Type B pancreatic cell (in vitro differentiated cells): ENCODE results near the gene MTERF1. TPM values are rescaled to one million over a fixed set of nuclear protein-coding genes. Genes with fewer than 3 reads are reported as not detected.

Source experiments
- DNase-seq: peaks from one replicate; pipeline ENCODE4 v3.0.0; 2021; ENCODE audit warnings: mixed read lengths; ENCODE audit not compliant: unreplicated experiment; ENCODE audit errors: extremely low spot score
- H3K27ac Mint-ChIP-seq: 2 replicates; pipeline ENCODE4 v1.8.0; 2021; ENCODE audit warnings: mild to moderate bottlenecking, mixed read lengths
- H3K27me3 Mint-ChIP-seq: 2 replicates; pipeline ENCODE4 v1.8.0; 2021; ENCODE audit warnings: mixed read lengths
- H3K36me3 Mint-ChIP-seq: 2 replicates; pipeline ENCODE4 v1.8.0; 2021; ENCODE audit warnings: mixed read lengths
- H3K4me1 Mint-ChIP-seq: one replicate; pipeline ENCODE4 v1.8.0; 2021; ENCODE audit warnings: mixed read lengths; ENCODE audit not compliant: unreplicated experiment
- H3K4me3 Mint-ChIP-seq: 2 replicates; pipeline ENCODE4 v1.8.0; 2021; ENCODE audit warnings: mild to moderate bottlenecking, mixed read lengths
- H3K9me3 Mint-ChIP-seq: 2 replicates; pipeline ENCODE4 v1.8.0; 2021; ENCODE audit warnings: mixed read lengths
- CTCF ChIP-seq: fragments of 200-600 bp; sonication (generic); conservative IDR thresholded peaks from 2 replicates; pipeline ENCODE4 v1.5.0; 2021; ENCODE audit warnings: antibody characterized with exemption, mild to moderate bottlenecking
- long read RNA-seq: library from polyadenylated mRNA; unstranded; transcript quantifications from one replicate; pipeline ENCODE4 v2.0.0, GENCODE V29; 2020
- total RNA-seq: library from RNA; stranded (reverse); gene quantifications from 2 replicates; pipeline ENCODE4 v1.2.1, GENCODE V29; 2021; ENCODE audit warnings: low replicate concordance

The MTERF1 gene, protein sequence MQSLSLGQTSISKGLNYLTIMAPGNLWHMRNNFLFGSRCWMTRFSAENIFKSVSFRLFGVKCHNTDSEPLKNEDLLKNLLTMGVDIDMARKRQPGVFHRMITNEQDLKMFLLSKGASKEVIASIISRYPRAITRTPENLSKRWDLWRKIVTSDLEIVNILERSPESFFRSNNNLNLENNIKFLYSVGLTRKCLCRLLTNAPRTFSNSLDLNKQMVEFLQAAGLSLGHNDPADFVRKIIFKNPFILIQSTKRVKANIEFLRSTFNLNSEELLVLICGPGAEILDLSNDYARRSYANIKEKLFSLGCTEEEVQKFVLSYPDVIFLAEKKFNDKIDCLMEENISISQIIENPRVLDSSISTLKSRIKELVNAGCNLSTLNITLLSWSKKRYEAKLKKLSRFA
- total RNA-seq, result 13.1 and 18.3 TPM in 2 replicates
- long read RNA-seq, transcript MTERF1-201 (3 exons, 1,997 nt), result major isoform, 52 of 85 reads
- long read RNA-seq, transcript MTERF1-203 (2 exons, 3,882 nt), result minor isoform, 8 of 85 reads
- long read RNA-seq, partial matches to known transcripts, result 3 of 85 reads
- long read RNA-seq, other reads (novel, unspliced or antisense), result 12 of 85 reads

GRCh38 chr7:91880413-91881241, at the start of gene MTERF1:
MTERF1 (minus strand) TSS chr7:91880702; CDS start chr7:91880083, 619 bp downstream.
- peak; percentile 93 for DNase-seq
- Mint-ChIP-seq H3K27me3 (no peaks in the 10 kb centered on the region), H3K9me3 (no peaks in the 10 kb centered on the region), H3K36me3 (peaks cover 9% of the 10 kb centered on the region), H3K4me3 (peak within 1 kb of the TSS; percentile 96), H3K27ac (peak within 1 kb of the TSS; percentile 85), H3K4me1 (peaks cover 26% of the 10 kb centered on the region)
- peak; percentile 95 for TF ChIP-seq CTCF

GRCh38 chr7:91929463-91929862, 49.0 kb upstream of the MTERF1 start:
- Mint-ChIP-seq H3K9me3 (peaks cover 5% of the 10 kb centered on the region), H3K4me1 (no peaks in the 10 kb centered on the region), H3K36me3 (no peaks in the 10 kb centered on the region), H3K4me3 (no peak overlapping the region), H3K27ac (no peak overlapping the region), H3K27me3 (peaks cover 9% of the 10 kb centered on the region)
- no peak for DNase-seq
- TF ChIP-seq CTCF, result no peak

DNA sequence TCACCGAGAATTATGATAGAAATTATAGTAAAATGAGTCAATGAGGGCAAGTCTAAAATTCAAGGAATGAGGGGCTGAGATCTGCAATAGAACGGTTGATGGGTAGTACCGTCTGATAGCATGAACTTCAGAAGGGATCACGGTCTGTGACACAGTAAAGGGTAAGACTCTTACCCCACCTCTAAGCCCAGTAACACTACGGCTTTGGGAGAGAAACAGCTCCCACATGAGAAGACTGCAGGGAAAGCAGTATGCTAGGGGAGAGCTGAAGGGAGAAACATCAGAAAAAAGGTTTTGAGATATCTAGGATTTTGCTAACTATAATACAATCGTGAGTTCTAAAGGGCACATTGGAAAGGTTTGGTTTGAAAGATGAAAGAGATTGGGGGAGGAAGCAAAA, 47.4 kb upstream of the MTERF1 start:
- H3K36me3 Mint-ChIP-seq, result no peaks in the 10 kb centered on the region
- peaks cover 9% of the 10 kb centered on the region for H3K27me3 Mint-ChIP-seq
- no peaks in the 10 kb centered on the region for H3K4me1 Mint-ChIP-seq
- no peak for DNase-seq
- no peak overlapping the region for H3K4me3 Mint-ChIP-seq
- TF ChIP-seq CTCF, result no peak
- no peak overlapping the region for H3K27ac Mint-ChIP-seq
- peaks cover 5% of the 10 kb centered on the region for H3K9me3 Mint-ChIP-seq

- Mint-ChIP-seq H3K36me3 (no peaks in the 10 kb centered on the region), H3K4me3 (no peak overlapping the region), H3K27ac (no peak overlapping the region), H3K27me3 (peaks cover 6% of the 10 kb centered on the region), H3K4me1 (no peaks in the 10 kb centered on the region), H3K9me3 (peaks cover under 1% of the 10 kb centered on the region)
- TF ChIP-seq CTCF, result no peak
- DNase-seq, result no peak
These were observed 42.4 kb upstream of the MTERF1 start for GRCh38 chr7:91922857-91923256.

DNA sequence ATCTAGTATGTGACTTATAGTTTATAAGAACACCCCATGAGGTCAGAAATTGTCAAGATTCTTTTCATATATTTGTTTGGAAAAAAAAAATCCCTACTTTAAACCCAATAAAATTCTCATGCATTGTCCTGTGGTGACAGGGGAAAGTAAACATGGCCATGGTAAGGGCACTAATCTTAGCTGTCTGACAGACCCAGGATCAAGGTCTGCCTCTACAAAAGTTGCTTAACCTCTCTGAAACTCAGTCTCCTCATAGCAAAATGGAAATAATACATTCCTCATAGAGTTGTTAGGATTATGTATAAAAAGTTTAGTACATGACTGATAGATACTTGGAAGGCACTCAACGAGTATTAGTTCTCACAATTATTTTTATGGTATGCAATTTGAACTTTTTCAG, 37.9 kb upstream of the MTERF1 start:
- Mint-ChIP-seq H3K27ac (no peak overlapping the region), H3K27me3 (no peaks in the 10 kb centered on the region), H3K4me1 (no peaks in the 10 kb centered on the region), H3K9me3 (no peaks in the 10 kb centered on the region), H3K36me3 (no peaks in the 10 kb centered on the region), H3K4me3 (no peak overlapping the region)
- DNase-seq, result no peak
- no peak for TF ChIP-seq CTCF
